Fibroblast of peridontal ligament (primary cell): Measurements from ENCODE around the gene SEMA4A.
"Not testable (repeated sequence)": the region's sequence is repeated elsewhere in the genome, so short reads cannot be mapped to it uniquely, and the experiment has no call there.

Experiments used
- DNase-seq: peaks from one replicate; pipeline ENCODE4 v3.0.0-alpha.2; 2010; ENCODE audit errors: extremely low read depth

SEMA4A gene

DNA sequence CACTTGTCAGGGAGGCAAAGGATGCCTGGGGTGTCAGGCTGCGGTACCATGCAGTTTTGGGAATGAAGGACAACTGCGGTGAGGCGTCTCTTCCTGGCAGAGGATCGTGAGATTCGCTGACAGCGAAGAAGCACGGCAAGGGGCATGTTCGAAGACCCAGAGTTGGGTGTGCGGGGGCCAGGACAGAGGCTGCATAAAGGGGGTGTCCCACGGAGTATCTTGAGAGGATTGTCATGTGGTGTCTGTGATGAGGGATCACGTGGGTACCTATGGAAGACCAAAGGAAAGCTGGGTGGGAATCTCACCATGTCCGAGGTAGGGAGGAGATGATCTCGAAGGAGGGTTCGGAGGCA lies 40.9 kb downstream of the SEMA4A start:
- peak; percentile 9 for DNase-seq

DNA sequence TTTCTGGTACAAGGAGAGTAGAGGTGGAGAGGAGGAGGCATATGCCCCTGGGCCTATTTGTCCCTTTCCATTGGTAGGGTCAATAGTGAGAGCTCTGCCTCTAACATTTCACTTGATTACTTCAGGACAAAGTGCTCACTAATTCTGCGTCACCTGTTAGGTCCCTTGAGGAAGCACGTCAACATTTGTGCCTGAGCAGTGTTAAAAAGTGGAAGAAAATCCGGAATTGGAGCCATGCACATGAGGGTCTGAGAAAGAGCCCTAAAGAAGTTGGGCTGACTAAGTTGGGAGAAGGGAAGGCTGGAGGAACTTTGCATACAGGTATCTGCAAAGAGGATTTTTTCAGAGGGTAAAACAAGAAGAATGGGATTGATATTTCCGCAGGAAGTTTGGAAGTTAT lies 42.5 kb downstream of the SEMA4A start:
- DNase-seq, result no peak

DNA sequence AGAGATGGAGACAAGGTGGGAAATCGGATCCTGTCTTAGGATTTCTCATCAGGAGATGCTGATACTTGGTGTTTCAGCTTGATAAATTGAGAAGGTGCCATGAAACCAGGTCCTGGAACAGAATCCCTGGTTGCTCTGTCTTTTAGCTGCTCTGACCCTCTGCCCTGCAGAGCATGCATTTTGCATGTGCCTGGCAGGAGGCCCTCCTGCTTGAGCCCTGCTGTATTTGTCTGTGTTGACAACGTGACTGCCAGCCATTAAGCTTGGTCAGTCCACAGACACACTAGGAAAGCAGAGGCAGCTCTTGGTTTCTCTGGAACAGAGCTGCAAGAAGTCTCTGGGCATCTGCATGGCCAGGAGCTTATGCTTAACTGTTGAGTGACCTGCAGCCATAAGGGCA lies 43.1 kb downstream of the SEMA4A start:
- no peak for DNase-seq

DNA sequence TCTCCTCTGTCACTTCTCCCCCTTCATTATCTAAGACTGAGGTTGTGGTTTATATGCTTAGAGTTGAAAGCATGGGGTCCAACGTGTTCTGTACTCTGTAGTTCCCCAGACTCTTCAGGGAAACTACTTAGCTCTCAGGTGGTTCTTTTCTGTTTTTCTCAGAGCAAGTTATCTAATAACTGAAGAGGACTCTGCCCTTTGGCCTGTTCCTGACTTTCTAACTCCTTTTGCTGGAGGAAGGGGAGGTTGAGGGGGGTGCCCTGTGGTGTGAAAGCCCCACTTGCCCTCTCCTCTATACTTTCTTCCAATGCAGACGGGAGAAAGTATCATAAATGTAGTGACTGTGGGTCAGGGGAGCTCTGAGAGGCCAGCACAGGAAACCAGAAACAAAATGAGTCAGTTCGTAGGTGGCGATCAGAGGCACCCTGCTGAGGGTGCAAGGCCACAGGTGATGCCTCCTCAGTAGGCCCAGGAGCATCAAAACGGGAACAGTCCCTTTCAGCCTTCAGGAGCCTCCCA lies 45.5 kb downstream of the SEMA4A start:
- DNase-seq, result no peak

DNA sequence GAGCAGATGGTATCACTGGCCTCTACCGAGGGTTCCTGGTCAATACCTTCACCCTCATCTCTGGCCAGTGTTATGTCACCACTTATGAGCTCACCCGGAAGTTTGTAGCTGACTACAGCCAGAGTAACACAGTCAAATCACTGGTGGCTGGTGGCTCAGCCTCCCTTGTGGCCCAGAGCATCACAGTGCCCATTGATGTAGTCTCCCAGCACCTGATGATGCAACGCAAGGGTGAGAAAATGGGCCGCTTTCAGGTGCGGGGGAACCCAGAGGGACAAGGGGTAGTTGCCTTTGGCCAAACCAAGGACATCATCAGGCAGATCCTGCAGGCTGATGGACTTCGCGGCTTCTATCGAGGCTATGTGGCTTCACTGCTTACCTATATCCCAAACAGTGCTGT lies 46.7 kb downstream of the SEMA4A start:
- no peak for DNase-seq

DNA sequence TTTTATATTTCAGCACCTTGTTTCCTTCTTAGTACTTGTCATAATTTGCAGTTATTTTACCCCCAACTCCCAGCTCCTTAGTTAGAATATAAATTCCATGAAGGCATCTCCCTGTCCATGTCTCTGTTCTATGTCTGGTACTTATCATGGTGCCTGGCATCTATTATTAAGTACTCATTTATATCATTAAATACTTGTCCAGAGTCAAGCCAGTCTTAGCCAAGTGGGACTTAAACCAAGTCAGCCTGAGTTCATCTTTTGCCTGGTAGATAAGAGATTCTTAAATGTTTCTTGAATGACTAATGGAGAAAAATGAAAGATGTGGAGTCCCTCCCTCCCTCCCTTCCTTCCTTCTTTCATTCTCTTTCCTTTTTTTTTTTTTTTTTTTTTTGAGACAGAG lies 49.9 kb downstream of the SEMA4A start:
- DNase-seq, result peak; percentile 24

DNA sequence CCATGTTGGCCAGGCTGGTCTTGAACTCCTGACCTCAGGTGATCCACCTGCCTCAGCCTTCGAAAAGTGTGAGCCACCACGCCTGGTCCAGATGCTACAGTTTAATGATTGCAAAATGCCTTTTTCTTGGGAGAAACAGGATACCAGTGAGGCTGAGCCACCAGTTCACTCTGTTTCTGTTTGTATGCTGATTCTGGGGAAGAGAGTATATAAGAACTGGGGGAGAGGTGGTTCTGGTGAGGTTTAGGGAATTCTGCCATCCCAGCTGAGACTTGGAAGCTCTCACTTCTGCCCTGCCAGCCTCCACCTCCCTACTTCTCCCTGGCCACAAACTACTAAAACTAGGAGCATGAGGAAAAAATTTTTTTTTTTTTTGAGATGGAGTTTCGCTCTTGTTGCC lies 51.3 kb downstream of the SEMA4A start:
- peak; percentile 58 for DNase-seq

DNA sequence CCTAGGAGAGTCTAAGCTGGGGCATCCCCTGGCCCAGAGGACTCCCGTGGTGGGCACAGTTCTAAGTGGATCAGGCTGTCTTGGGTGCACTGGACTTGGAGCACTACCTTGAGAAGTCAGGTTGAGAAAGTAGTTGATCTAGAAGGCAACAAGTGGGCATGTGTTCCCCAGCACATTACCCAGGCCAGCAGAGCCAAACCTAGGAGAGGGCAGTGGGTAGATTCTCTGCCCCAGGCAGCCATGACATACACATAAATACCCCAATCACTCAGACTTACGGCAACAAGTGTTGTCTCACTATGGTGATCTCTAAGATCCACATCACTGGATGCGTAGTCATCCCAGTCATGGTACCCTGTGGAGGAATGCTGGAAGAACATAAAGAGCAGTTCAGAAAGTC lies 57.9 kb downstream of the SEMA4A start:
- DNase-seq, result no peak

DNA sequence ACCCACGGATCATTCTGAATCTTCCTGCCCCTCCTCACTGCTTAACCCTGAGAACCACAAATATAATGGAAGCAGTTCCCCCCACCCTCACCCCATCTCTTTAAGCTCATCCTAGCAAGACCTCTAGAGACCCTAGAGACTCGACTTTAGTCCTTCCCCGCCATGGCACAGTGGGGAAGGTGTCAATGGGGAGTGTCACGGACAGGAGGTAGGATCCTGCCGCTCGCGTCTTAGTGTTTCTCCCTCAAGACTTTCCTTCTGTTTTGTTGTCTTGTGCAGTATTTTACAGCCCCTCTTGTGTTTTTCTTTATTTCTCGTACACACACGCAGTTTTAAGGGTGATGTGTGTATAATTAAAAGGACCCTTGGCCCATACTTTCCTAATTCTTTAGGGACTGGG lies 58.7 kb downstream of the SEMA4A start:
- DNase-seq, result no peak

DNA sequence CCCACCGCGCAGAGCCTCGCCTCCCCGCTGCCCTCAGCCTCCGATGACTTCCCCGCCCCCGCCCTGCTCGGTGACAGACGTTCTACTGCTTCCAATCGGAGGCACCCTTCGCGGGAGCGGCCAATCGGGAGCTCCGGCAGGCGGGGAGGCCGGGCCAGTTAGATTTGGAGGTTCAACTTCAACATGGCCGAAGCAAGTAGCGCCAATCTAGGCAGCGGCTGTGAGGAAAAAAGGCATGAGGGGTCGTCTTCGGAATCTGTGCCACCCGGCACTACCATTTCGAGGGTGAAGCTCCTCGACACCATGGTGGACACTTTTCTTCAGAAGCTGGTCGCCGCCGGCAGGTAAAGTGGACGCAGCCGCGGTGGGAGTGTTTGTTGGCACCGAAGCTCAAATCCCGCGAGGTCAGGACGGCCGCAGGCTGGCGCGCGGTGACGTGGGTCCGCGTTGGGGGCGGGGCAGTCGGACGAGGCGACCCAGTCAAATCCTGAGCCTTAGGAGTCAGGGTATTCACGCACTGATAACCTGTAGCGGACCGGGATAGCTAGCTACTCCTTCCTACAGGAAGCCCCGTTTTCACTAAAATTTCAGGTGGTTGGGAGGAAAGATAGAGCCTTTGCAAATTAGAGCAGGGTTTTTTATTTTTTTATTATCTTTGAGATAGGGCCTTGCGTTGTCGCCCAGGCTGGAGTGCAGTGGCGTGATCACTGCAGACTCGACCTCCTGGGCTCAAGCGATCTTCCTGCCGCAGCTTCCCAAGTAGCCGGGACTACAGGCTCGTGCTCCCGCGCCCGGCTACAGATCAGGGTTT lies 59.7 kb downstream of the SEMA4A start, which contains the start of gene PMF1:
PMF1 (plus strand) TSS at position 175 of the 811 bp plus-strand sequence; CDS start at position 184, 9 bp downstream.
- DNase-seq, result peak; percentile 94

DNA sequence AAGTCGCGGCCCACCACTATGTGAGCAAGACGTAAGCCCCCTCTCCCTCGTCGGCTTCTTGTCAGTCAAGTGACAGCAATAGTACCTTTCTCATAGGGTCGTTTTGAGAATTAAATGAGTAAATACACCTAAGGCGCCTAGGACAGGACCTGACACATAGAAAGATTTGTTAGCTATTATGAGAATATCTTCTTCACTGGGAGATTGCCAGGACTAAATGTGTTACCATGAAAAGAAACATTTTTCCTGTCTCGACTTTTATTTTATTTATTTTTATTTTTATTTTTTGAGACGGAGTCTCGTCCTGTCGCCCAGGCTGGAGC lies 60.2 kb downstream of the SEMA4A start:
- no peak for DNase-seq

DNA sequence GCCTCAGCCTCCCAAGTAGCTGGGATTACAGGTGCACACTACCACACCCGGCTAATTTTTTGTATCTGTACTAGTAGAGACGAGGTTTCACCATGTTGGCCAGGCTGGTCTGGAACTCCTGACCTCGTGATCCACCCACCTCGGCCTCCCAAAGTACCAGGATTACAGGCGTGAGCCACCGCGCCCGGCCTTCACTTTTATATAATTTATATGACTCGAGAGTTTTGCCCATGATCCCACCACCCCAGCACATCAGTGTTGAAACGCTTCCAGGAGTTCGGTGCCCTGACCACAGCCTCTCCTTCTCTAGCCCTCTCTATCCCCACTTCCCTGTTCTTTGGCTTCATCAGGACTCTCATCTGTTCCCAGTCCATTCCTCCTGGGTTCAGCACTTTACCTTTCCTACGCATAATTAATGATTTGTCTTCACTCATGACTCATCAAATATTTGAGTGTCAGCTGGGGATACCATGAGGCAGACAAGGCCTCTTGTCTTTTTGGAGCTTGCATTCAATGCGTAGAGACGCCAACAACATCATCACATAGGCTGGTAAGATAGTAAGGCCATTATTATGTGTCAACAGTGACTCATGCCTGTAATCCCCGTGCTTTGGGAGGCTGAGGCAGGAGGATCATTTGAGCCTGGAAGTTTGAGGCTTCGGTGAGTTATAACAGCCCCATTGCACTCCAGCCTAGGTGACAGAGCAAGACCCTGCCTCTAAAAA lies 60.8 kb downstream of the SEMA4A start:
- DNase-seq, result peak; percentile 5

DNA sequence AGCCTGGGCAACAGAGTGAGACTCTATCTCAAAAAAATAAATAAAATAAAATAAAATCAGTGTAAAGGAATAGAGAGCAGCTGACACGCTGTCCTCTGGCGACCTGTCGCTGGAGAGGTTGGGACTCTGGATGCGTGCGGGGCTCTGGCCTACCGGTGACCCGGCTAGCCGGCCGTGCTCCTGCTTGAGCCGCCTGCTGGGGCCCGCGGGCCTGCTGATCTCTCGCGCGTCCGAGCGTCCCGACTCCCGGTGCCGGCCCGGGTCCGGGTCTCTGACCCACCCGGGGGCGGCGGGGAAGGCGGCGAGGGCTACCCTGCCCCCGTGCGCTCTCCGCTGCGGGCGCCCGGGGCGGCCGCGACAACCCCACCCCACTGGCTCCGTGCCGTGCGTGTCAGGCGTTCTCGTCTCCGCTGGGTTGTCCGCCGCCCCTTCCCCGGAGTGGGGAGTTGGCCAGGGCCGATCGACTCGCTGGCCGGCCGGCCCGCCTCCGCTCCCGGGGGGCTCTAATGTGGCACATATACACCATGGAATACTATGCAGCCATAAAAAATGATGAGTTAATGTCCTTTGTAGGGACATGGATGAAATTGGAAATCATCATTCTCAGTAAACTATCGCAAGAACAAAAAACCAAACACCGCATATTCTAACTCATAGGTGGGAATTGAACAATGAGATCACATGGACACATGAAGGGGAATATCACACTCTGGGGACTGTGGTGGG lies 63.1 kb downstream of the SEMA4A start:
- DNase-seq, result not testable (repeated sequence)

DNA sequence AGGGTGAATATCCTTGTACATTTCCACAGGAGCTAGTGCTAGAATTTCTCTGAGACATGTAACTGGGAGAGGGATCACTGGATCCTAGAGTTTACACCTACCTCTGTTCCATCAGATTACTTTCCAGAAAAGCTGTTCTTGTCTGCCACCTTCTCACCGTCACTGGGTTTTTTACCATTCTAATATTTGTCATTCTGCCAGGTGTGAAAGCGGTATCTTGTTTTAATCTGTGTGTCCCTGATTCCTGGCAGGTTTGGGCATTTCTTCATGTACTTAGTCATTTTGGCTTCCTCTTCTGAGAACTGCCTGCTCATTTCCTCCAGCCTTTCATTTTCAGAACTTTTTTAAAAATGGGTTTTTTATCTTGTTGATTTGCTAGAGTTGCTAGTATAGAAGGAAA lies 64.5 kb downstream of the SEMA4A start:
- peak; percentile 20 for DNase-seq

DNA sequence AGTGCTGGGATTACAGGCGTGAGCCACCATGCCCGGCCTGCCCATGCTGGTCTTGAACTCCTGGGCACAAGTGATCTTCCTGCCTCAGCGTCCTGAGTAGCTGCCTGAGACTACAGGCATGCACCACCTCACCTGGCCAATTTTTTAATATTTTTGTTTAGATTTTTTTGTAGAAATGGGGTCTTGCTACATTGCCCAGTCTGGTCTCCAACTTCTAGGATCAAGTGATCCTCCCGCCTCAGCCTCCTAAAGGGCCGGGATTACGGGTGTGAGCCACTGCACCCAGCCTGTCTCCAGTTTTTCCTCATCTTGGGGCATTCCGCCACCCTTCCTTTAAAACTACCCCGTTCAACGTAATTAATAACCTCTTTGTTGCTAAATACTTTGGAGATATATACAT lies 66.8 kb downstream of the SEMA4A start:
- DNase-seq, result no peak

DNA sequence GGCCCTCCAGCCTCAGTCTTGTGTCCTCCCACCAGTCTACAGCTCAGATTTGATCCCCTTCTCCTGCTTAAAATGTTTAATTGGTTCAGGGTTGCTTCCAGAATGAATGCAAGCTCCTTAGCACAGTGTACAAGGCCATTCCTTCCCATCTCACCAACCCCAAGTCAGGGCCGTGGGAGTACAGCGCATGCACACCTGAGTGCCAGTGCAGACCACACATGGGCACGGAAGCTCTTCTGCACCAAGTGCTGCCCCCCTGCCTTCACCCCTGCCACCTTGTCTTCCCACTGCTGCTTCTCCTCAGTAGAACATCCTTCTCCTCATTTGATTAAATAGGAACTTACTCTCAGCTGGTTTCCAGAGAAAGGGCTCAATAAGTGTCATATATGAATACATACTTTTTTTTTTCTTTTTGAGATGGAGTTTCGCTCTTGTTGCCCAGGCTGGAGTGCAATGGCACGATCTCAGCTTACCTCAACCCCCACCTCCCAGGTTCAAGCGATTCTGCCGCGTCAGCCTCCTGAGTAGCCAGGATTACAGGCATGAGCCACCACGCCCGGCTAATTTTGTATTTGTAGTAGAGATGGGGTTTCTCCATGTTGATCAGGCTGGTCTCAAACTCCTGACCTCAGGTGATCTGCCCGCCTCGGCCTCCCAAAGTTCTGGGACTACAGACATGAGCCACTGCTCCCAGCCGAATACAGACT lies 68.8 kb downstream of the SEMA4A start:
- no peak for DNase-seq

DNA sequence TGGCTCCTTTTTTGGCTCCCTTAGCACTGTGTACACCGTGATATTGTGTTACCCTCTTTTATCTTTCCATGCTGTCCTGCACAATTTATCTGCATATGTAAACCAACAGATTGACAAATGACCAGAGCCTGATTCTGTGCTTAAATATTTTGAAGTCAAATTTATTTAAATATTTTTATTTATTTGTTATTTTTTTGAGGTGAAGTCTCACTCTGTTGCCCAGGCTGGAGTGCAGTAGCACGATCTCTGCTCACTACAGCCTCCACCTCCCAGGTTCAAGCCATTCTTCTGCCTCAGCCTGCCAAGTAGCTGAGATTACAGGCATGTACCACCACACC lies 72.3 kb downstream of the SEMA4A start:
- DNase-seq, result no peak

DNA sequence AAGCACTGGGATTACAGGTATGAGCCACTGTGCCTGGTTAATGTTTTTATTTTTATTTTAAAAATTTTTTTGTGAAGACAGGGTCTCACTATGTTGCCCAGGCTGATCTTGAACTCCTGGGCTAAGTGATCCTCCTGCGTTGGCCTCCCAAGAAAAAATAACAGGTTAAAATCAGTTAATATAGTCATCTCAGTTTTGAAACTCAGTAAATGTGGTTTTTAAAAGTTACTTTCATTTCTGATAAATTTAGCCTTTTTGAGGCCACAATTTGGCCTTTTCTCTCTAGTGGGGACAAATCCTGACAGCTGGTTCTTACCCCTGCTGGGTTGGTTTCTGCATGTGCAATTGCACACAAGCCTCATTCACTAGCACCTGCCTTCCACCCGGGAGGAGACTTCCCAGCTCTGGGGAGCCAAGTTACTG lies 72.7 kb downstream of the SEMA4A start:
- no peak for DNase-seq

DNA sequence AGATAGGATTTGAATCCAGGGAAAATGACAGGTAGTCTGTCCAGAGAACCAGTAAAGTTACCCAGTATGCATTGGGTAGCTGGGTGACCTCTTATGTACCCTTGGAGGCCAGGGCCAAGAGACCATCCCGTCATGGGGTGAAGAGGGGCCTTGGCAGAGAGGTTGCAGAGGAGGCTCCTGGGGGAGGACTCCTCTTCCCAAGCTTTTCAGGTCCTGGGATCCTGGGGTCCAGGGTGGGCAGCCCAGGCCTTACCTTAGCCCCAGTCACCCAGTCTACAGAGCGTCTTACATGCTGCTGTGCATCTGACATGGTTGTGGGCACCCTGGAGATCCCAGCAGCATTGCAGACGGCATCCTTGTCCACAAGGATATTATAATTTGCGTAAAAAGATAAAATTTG lies 73.4 kb downstream of the SEMA4A start:
- no peak for DNase-seq
